ENCODE results near the gene SPACA4. TPM values are rescaled to one million over a fixed set of nuclear protein-coding genes. Genes with fewer than 3 reads are reported as not detected.
"Not testable (repeated sequence)": the region's sequence is repeated elsewhere in the genome, so short reads cannot be mapped to it uniquely, and the experiment has no call there.

The SPACA4 gene
- total RNA-seq, 4 donors from 2014 or later = 0.67 TPM; not detected in 3

- H3K9me3 ChIP-seq = no peaks in the 10 kb centered on the region
- H3K36me3 ChIP-seq = no peaks in the 10 kb centered on the region
- no peak overlapping the region for H3K4me3 ChIP-seq (replicated peaks in 1 of 3)
- peak in 1 of 2 donors; percentile 67 for DNase-seq
- intact Hi-C loops (cut with DNase I) = no loop called here
- TF ChIP-seq CTCF (IDR thresholded peaks at IDR 0.05) (no peak), POLR2A (IDR thresholded peaks at IDR 0.05) (no peak)
- WGBS, 2 donors = 55 to 79% methylated on average over 12 of the region's 12 CpGs
- peak overlapping the region in 2 of 3 donors; percentile 58 to 69 for H3K27ac ChIP-seq
- H3K4me1 ChIP-seq = peaks cover 9 to 17% of the 10 kb centered on the region in 2 donors
- no peaks in the 10 kb centered on the region for H3K27me3 ChIP-seq
Measured at GRCh38 chr19:48573163-48573505, 33.4 kb upstream of the SPACA4 start.

GRCh38 chr19:48575931-48576622, 30.5 kb upstream of the SPACA4 start:
- intact Hi-C loops (cut with DNase I) = no loop called here
- no peak for DNase-seq
- 77 to 81% methylated on average over 23 of the region's 23 CpGs for WGBS, 2 donors
- no peak overlapping the region for H3K27ac ChIP-seq
- TF ChIP-seq CTCF (IDR thresholded peaks at IDR 0.05) (no peak), POLR2A (IDR thresholded peaks at IDR 0.05) (no peak)
- H3K4me1 ChIP-seq = peaks cover 0 to 9% of the 10 kb centered on the region in 2 donors
- no peaks in the 10 kb centered on the region for H3K27me3 ChIP-seq
- H3K36me3 ChIP-seq = no peaks in the 10 kb centered on the region
- H3K9me3 ChIP-seq = no peaks in the 10 kb centered on the region
- no peak overlapping the region for H3K4me3 ChIP-seq (replicated peaks in 1 of 3)

GRCh38 chr19:48577908-48578307, 28.6 kb upstream of the SPACA4 start:
- H3K4me1 ChIP-seq; H3K27me3 ChIP-seq; H3K27ac ChIP-seq; H3K4me3 ChIP-seq (replicated peaks in 1 of 3); H3K36me3 ChIP-seq; H3K9me3 ChIP-seq; DNase-seq; intact Hi-C loops (cut with DNase I): not testable (repeated sequence)
- WGBS, 2 donors = 95% methylated on average over 7 of the region's 7 CpGs

- no peaks in the 10 kb centered on the region for H3K27me3 ChIP-seq
- no peaks in the 10 kb centered on the region for H3K36me3 ChIP-seq
- TF ChIP-seq POLR2A (IDR thresholded peaks at IDR 0.05) = no peak
- TF ChIP-seq CTCF (IDR thresholded peaks at IDR 0.05) = no peak
- no peak overlapping the region for H3K4me3 ChIP-seq (replicated peaks in 1 of 3)
- intact Hi-C loops (cut with DNase I) = no loop called here
- DNase-seq = no peak
- 47 to 65% methylated on average over 3 of the region's 3 CpGs for WGBS, 2 donors
- no peaks in the 10 kb centered on the region for H3K9me3 ChIP-seq
- H3K4me1 ChIP-seq = peaks cover 0 to 5% of the 10 kb centered on the region in 2 donors
- H3K27ac ChIP-seq = no peak overlapping the region
Measured at GRCh38 chr19:48578891-48579290, 27.7 kb upstream of the SPACA4 start.

- intact Hi-C loops (cut with DNase I) = no loop called here
- TF ChIP-seq POLR2A (IDR thresholded peaks at IDR 0.05) = no peak
- TF ChIP-seq CTCF (IDR thresholded peaks at IDR 0.05) = no peak
Measured at GRCh38 chr19:48582168-48582567, 24.4 kb upstream of the SPACA4 start.

More at GRCh38 chr19:48582168-48582567, 24.4 kb upstream of the SPACA4 start:
- DNase-seq = no peak
- Histone ChIP-seq H3K4me1 (peaks cover 0 to 7% of the 10 kb centered on the region in 2 donors), H3K27ac (no peak overlapping the region), H3K27me3 (no peaks in the 10 kb centered on the region), H3K36me3 (no peaks in the 10 kb centered on the region), H3K4me3 (replicated peaks in 1 of 3) (no peak overlapping the region), H3K9me3 (no peaks in the 10 kb centered on the region)
- WGBS, 2 donors = 89% methylated on average over 2 of the region's 2 CpGs
